ENCODE data around the gene TNFAIP2.

GRCh38 chr14:103097244-103097993 lies 25.8 kb upstream of the TNFAIP2 start:
- TF ChIP-seq CTCF (IDR thresholded peaks at IDR 0.05), result no peak
- no peak for TF ChIP-seq POLR2A (IDR thresholded peaks at IDR 0.05)

Measured in thyroid gland (tissue), 4 donors.